CD4-positive, alpha-beta T cell treated with Interleukin-17A for 4 hours (primary cell): Measurements from ENCODE around the gene EFCAB8.
"Not testable (repeated sequence)": the region's sequence is repeated elsewhere in the genome, so short reads cannot be mapped to it uniquely, and the experiment has no call there.

ENCODE experiments used
- DNase-seq: peaks from one replicate; pipeline ENCODE4 v3.0.0-alpha.2; 2020; ENCODE audit warnings: mixed read lengths

EFCAB8 gene

DNA sequence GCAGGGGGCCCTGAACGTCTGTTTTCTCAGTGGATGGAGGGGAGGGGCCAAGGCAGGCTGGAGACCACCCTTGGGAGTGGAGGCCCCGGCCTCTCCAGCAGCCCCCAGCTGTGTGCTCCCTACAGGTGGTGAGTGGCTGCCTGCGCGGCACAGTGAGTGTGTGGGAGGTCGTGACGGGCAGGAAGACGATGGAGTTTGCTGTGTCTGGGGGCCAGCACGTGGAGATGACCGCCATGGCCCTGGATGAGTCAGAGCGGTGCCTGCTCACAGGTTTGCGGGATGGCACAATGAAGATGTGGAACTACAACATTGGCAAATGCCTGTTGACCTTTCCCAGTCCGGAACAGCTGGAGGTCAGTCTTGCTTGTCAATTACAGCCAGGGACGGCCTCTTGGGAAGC lies 52.6 kb downstream of the EFCAB8 start:
- no peak for DNase-seq

- DNase-seq, result no peak
Measured at GRCh38 chr20:32912688-32913087, 54.0 kb downstream of the EFCAB8 start.

DNA sequence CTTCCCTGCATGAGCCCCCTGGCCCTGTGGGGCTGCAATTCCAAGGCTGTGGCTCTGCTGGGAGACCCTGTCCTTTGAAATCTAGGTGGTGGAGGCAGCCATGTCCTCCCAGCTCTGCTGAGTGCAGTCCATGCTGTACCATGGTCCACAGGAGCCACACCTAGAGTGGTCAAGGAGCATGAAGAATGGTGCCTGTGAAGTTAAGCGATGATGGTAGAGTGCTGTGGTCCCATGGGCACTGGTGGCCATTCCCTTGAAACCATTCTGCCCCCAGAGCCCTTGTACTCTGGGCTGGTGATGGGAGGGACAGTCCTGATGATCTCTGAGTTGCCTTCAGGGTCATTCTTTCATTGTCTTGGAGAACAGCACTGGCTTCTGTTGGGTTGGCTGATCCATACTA lies 55.3 kb downstream of the EFCAB8 start:
- no peak for DNase-seq

GRCh38 chr20:32917191-32917950 lies 58.6 kb downstream of the EFCAB8 start:
- no peak for DNase-seq

- DNase-seq, result no peak
Measured at GRCh38 chr20:32918296-32918695, 59.6 kb downstream of the EFCAB8 start.

DNA sequence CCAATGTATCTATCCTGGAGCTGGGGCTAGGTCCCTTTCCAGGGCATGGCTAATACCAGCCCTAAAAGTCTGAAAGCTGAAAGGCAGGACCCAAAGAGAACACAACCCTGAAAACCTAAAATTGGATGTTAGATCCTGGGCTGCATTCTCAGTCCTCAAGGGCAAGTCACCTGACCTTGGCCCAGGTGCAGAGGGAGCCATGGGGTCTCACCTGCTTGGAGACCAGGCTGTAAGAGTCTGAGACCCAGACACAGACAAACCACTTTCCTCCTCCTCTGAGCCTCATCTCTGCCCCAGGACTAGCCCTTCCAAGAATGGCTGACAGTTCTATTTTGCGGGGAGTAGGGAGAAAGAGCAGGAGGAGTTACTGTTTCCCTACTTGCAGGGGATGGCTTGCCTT lies 60.0 kb downstream of the EFCAB8 start:
- DNase-seq, result no peak

- DNase-seq, result no peak
Measured at GRCh38 chr20:32920066-32920465, 61.3 kb downstream of the EFCAB8 start.

DNA sequence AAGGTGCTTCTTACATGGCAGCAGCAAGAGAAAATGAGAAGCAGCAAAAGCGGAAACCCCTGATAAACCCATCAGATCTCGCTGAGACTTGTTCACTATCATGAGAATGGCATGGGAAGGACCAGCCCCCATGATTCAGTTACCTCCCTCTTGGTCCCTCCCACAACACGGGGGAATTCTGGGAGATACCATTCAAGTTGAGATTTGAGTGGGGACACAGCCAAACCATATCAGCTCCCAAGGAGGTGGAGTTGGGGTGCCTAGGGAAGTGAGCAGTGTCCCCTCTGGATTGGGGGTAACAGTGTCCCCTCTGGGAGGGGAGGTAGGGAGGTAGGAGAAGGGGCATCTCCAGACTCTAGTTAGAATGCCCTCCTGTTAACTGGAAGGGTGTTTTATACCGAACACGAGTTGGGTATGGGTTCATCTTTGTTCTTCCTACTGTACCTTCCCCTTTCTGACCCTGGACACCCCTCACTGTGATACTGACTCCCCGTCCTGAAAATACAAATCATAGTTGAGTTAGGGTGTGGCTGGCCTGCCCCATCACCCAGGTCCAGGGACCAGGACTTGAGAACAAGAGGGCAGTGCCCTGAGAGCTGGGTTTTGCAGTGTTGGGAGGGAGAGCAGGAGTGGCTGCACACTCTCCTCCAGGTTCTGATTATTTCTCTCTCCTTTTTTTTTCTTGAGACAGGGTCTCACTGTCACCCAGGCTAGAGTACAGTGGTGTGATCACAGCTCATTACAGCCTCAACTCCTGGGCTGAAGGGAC lies 62.0 kb downstream of the EFCAB8 start:
- no peak for DNase-seq

DNA sequence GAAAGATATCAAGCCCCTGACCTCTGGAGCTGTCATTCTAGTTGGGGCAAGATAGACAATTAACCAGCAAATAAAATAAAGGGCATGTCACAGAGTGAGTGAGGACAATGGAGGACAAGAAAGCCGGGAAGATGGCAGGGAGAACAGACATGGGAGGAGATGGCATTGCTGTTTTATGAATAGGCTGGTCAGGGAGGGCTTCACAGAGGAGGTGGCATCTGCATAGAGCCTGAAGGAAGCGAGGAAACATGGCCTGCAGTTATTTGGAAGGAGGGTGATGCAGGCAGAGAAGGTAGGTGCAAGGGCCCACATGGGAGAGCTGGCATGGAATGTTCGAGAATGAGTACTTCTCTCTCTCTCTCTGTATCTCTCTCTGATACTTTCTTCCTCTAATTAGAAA lies 63.7 kb downstream of the EFCAB8 start:
- no peak for DNase-seq

DNA sequence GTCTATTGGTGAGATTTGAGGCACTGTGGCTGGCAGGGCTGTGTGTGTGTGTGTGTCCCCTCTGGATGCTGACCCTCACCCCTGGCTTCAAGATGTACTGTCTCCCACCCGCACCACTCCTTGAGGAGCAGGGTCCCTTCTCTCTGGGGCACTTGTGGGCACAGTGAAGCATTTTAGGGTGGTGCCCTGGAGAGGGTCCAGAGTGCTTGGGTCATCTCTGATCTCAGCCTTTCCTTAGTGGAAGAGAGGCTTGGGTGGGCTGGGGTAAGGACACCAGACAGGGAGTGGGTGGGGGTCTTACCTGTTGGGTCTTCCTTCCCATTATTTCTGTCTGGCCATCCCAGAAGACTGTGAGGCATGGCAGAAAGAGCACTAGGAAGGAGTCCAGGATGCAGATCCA lies 66.1 kb downstream of the EFCAB8 start:
- DNase-seq, result no peak

- no peak for DNase-seq
Measured at GRCh38 chr20:32925481-32926196, 66.9 kb downstream of the EFCAB8 start.

DNA sequence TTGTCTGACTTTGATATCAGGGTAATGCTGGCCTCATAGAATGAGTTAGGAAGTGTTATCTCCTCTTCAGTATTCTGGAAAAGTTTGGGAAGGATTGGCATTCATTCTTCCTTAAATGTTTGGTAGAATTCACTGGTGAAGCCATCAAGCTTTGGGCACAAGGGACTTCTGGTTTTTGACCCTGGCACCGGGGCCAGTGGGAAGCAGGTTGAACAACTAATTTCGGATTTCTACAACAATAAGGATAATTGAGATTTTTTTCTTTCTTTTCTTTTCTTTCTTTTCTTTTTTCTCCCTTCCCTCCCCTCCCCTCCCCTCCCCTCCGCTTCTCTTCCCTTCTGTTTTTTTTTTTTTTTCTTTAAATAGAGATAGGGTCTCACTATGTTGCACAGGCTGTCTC lies 70.4 kb downstream of the EFCAB8 start:
- no peak for DNase-seq

DNA sequence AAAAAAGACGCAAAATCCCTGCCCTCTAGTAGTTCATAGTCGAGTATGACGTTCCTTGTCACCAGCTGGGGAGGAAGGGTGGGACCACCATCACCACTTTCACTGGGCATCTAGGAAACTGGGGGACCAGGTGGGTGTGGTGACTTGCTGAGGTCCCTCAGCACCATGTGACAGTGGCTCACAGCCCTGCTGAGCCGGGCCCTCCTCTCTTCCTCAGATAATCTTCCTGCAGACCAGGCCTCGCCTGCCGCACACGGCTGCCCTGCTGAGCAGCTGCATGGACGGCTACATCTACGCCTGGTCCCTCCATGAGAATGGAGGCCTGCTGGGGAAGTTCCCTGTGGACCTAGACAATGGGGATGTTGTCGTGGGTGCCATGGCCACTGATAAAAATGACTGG lies 71.5 kb downstream of the EFCAB8 start:
- DNase-seq, result no peak

DNA sequence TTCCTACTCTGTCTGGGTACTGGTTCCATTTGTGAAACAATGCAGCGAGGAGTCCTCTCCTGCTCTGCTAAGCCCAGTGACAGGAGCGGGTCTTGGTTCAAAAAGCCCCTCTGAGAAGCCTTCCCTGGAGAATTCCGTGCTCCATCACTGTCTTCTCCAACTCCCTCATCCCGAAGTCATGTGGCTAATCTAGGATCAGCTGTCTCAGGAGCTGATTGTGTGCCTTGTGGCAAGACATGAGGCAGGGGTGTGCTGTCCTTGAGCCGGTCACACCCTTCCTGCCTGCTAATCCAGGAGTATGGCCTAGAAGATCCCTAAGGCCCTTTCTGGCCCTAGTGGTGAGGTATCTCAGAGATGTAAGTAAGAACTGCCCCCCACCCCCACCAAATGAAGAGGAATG lies 72.0 kb downstream of the EFCAB8 start:
- DNase-seq, result no peak

GRCh38 chr20:32934580-32934979 lies 75.9 kb downstream of the EFCAB8 start:
- DNase-seq, result no peak

GRCh38 chr20:32941155-32941885 lies 82.6 kb downstream of the EFCAB8 start:
- no peak for DNase-seq

DNA sequence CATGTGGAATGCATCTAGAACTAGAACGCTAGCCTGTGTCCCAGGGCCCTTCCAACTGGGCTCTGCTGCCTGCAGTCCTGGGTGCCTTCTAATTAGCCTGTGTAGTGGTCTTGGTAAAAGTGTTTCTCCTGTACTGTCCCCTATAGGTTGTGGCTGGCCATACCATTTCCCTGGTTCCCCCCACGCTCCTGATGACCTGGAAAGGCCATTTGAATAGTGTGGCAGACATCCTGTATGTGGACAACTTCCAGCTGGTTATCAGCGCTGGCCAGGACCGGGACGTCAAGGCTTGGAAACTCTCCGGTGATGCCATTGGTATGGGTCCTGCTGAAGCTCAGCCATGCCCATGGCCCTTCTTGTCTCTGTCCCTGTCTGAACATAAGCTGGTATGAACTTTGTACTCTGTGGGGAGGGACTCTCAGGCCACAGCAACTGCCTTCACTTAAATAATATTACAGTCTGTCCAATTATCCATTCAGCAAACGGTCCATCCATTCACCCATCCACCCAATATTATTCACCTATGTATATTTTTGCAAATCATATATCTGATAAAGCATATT lies 84.8 kb downstream of the EFCAB8 start:
- DNase-seq, result no peak

DNA sequence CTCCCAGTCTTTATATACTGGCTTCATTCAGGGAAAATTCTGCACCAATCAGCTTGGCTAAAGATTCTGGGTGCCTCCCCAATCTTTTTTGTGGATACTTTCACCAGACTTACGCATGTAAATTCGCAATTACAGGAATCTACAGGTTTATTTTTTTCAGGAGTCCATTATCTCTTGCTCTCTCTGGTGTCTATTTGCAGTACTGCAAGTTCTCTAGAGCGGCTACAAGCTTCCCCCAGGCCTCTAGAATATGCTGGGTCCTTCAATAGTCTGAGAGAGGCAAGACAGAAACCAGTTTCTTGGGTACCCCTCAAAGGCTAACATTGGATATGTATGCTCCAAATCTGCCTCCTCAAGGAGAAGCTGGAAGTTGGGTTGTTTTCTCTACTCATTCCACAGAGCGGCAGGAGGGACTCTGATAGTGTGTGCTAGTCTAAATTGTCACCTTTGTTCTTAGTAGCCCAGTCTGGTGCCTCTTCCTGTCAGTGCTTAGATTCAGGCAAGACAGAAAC lies 87.0 kb downstream of the EFCAB8 start:
- peak; percentile 45 for DNase-seq

GRCh38 chr20:32946629-32947028 lies 87.9 kb downstream of the EFCAB8 start:
- no peak for DNase-seq

- DNase-seq, result not testable (repeated sequence)
Measured at GRCh38 chr20:32950539-32950938, 91.8 kb downstream of the EFCAB8 start.

DNA sequence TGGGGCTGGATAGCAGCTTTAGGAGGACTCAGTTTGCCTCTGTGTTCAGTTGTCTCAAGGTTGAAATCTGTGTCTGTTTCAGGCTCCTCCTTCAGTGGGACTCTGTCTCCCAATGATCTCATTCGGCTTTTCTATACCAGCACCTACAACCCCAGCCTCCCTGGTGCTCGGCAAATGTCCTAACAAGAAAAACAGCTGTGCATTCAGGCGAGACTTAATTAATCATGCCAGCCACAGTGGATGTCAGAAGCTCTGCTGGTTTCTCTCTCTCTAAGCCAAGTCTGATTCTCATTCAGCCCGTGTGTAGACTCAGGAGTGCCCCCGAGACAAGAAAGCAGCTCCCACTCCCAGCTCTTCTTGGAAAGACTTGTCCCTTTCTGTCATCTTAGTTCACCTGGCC lies 98.7 kb downstream of the EFCAB8 start:
- no peak for DNase-seq

DNA sequence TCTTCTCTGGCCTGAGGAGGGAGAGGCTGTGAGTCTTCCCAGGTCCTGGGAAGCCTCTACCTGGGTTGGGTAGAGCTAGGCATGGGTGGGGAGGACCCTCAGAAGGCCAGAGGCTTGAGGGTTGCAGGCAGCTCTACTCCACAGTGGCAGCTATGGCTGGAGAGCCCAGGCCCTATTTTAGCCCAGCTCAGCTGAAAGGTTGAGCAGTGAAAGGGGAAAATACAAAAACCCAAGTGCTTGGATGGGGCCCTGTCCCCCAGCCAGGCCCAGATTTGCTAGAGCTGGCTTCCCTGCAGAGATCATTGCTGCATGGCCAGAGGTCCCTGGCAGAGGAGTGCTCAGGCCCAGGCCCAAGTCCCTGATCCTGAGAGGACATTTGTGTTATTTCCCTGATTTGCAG lies 99.9 kb downstream of the EFCAB8 start:
- no peak for DNase-seq
